Measurements from ENCODE around the gene FHAD1.

Gene FHAD1

DNA sequence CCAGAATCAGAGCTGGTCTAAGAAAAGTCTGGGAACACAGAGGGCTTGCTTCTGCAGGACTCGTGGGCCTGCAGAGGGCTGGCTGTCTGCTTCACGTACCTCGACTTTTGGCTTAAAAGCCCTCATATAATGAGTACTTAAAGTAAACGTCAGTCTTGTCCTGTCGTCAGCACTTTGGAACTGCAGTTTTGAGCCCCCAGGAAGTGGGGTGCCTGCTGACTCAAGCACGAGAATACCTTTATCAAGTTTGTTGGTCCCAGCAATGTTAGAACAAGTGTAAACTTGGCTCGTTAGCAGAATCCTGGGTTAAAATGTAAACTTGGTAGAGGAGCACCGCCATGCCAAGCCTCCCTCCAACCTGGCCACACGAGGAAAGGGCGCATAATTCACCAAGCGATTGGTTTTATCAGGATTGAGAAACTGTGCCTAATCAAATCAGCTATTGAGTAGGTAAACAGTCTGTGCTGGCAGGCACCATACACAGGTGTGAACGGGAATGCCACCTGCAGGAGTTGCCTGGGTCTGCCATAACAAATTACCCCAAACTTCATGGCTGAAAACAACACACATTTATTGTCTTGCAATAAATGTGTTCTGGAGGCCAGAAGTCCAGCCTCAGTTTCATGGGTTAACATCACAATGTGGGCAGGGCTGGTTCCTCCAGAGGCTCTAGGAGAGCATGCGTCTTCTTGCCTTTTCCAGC is 45.0 kb upstream of the FHAD1 start:
- WGBS, 2 donors (ENCODE audit: extremely low coverage in 2 of 2, insufficient read length in 2 of 2, insufficient replicate concordance in 1 of 2), result no CpG with 5 or more reads among the region's 13 CpGs
- H2BK120ac ChIP-seq (ENCODE audit: low read depth, low read length), result no peak overlapping the region
- no peak overlapping the region for H3K27ac ChIP-seq (replicated peaks; ENCODE audit: low read length)
- H3K4me2 ChIP-seq (ENCODE audit: insufficient read depth, low read length, poor library complexity, severe bottlenecking), result no peak overlapping the region
- H3K18ac ChIP-seq (ENCODE audit: low read length), result no peak overlapping the region
- H2AFZ ChIP-seq (ENCODE audit: low read length), result no peak overlapping the region
- no peak overlapping the region for H3K14ac ChIP-seq (ENCODE audit: low read length)
- no peaks in the 10 kb centered on the region for H3K9me3 ChIP-seq (replicated peaks in 1 of 2; ENCODE audit: control insufficient read depth in 2 of 2, insufficient read depth in 1 of 2, low read depth in 1 of 2, low read length in 2 of 2)
- H2AK5ac ChIP-seq (ENCODE audit: low read depth, low read length), result no peak overlapping the region
- H3K4me3 ChIP-seq (ENCODE audit: low read length in 2 of 2), result no peak overlapping the region
- H3K36me3 ChIP-seq (replicated peaks in 1 of 2; ENCODE audit: control insufficient read depth in 2 of 2, insufficient read depth in 2 of 2, low read length in 2 of 2), result no peaks in the 10 kb centered on the region
- no peak overlapping the region for H2BK5ac ChIP-seq (ENCODE audit: low read length)
- no peak overlapping the region for H3K9ac ChIP-seq (ENCODE audit: low read depth, low read length, poor library complexity)
- no peak overlapping the region for H4K8ac ChIP-seq (ENCODE audit: low read depth, low read length)
- H3K27me3 ChIP-seq (ENCODE audit: control insufficient read depth in 3 of 3, insufficient read depth in 3 of 3, low read depth in 1 of 3, low read length in 3 of 3), result no peaks in the 10 kb centered on the region
- H3K79me1 ChIP-seq (ENCODE audit: low read depth, low read length), result no peaks in the 10 kb centered on the region
- DNase-seq (ENCODE audit: low spot score), result no peak
- no peak overlapping the region for H2BK15ac ChIP-seq (ENCODE audit: low read length)
- H4K91ac ChIP-seq (ENCODE audit: low read depth, low read length, poor library complexity), result no peak overlapping the region
- no peak overlapping the region for H3K4ac ChIP-seq (ENCODE audit: low read length)
- H3K23ac ChIP-seq (ENCODE audit: low read depth, low read length, poor library complexity), result no peak overlapping the region
- no peak overlapping the region for H2BK12ac ChIP-seq (ENCODE audit: low read length)
- H3K4me1 ChIP-seq (ENCODE audit: control insufficient read depth in 2 of 2, insufficient read depth in 1 of 2, low read depth in 1 of 2, low read length in 2 of 2), result peaks cover 16 to 31% of the 10 kb centered on the region in 2 donors

DNA sequence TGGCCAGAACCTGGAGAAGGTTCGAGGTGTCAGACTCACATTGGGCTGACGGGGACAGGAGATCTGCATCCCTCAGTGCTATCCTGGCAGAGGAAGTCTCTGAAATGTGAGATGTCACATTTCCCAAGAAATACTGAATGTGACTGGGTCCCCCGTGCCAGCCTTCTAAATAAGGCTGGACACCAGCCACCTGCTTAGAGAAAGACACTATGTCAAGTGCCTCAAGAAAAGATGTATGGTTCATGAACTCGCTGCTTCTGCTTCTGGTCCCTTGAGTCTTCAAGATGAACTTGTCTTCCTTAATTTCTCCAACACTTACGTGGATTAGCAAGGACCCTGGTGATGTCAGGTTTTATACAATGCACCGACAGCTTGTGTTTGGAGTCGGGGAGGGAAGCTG is 42.1 kb upstream of the FHAD1 start:
- H4K8ac ChIP-seq (ENCODE audit: low read depth, low read length), result no peak overlapping the region
- H3K9ac ChIP-seq (ENCODE audit: low read depth, low read length, poor library complexity), result no peak overlapping the region
- H3K27ac ChIP-seq (replicated peaks; ENCODE audit: low read length), result no peak overlapping the region
- H2BK120ac ChIP-seq (ENCODE audit: low read depth, low read length), result no peak overlapping the region
- H2BK15ac ChIP-seq (ENCODE audit: low read length), result peak overlapping the region; percentile 22
- no peak for DNase-seq (ENCODE audit: low spot score)
- no peak overlapping the region for H3K14ac ChIP-seq (ENCODE audit: low read length)
- H3K79me1 ChIP-seq (ENCODE audit: low read depth, low read length), result no peaks in the 10 kb centered on the region
- H3K18ac ChIP-seq (ENCODE audit: low read length), result no peak overlapping the region
- no peak overlapping the region for H4K91ac ChIP-seq (ENCODE audit: low read depth, low read length, poor library complexity)
- H3K27me3 ChIP-seq (ENCODE audit: control insufficient read depth in 3 of 3, insufficient read depth in 3 of 3, low read depth in 1 of 3, low read length in 3 of 3), result no peaks in the 10 kb centered on the region
- no peaks in the 10 kb centered on the region for H3K9me3 ChIP-seq (replicated peaks in 1 of 2; ENCODE audit: control insufficient read depth in 2 of 2, insufficient read depth in 1 of 2, low read depth in 1 of 2, low read length in 2 of 2)
- no peak overlapping the region for H2BK5ac ChIP-seq (ENCODE audit: low read length)
- no peak overlapping the region for H3K23ac ChIP-seq (ENCODE audit: low read depth, low read length, poor library complexity)
- H3K4me1 ChIP-seq (ENCODE audit: control insufficient read depth in 2 of 2, insufficient read depth in 1 of 2, low read depth in 1 of 2, low read length in 2 of 2), result peaks cover 17 to 35% of the 10 kb centered on the region in 2 donors
- no peak overlapping the region for H2BK12ac ChIP-seq (ENCODE audit: low read length)
- H3K4ac ChIP-seq (ENCODE audit: low read length), result no peak overlapping the region
- no CpG with 5 or more reads among the region's 7 CpGs for WGBS, 2 donors (ENCODE audit: extremely low coverage in 2 of 2, insufficient read length in 2 of 2, insufficient replicate concordance in 1 of 2)
- H2AK5ac ChIP-seq (ENCODE audit: low read depth, low read length), result no peak overlapping the region
- no peak overlapping the region for H3K4me3 ChIP-seq (ENCODE audit: low read length in 2 of 2)
- no peaks in the 10 kb centered on the region for H3K36me3 ChIP-seq (replicated peaks in 1 of 2; ENCODE audit: control insufficient read depth in 2 of 2, insufficient read depth in 2 of 2, low read length in 2 of 2)
- no peak overlapping the region for H3K4me2 ChIP-seq (ENCODE audit: insufficient read depth, low read length, poor library complexity, severe bottlenecking)
- no peak overlapping the region for H2AFZ ChIP-seq (ENCODE audit: low read length)

DNA sequence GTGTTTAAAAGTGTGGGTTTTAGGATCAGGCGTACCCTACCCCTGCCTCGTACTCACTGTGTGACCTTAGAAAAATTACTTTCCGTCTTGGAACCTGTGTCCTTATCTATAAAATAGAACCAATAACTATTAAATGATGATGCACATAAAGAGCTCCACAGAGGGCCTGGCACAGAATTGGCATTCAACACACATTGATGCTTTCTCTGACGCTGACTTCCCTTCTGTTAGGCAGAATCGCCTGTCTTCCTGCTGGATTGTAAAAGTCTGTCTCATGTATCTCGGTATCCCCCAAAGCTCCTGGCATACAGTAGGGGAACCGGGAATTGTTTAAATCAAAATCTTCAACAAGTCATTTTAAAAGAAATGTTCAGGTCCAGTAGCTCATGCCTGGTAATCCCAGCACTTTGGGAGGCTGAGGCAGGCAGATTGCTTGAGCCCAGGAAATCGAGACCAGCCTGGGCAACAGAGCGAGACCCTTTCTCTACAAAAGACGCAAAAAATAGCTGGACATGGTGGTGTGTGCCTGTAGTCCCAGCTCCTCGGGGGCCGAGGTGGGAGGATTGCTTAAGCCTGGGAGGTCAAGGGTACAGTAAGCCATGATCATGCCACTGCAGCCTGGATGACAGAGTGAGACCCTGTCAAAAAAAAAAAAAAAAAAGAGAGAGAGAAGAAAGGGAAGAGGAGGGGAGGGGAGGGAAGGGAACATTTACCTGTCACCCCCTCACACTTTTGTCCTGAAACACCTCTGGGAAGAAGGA is 41.3 kb upstream of the FHAD1 start:
- Histone ChIP-seq H3K23ac (ENCODE audit: low read depth, low read length, poor library complexity) (no peak overlapping the region), H4K8ac (ENCODE audit: low read depth, low read length) (no peak overlapping the region), H3K36me3 (replicated peaks in 1 of 2; ENCODE audit: control insufficient read depth in 2 of 2, insufficient read depth in 2 of 2, low read length in 2 of 2) (no peaks in the 10 kb centered on the region), H2BK15ac (ENCODE audit: low read length) (no peak overlapping the region), H3K9ac (ENCODE audit: low read depth, low read length, poor library complexity) (no peak overlapping the region), H2AK5ac (ENCODE audit: low read depth, low read length) (no peak overlapping the region), H3K18ac (ENCODE audit: low read length) (no peak overlapping the region), H3K79me1 (ENCODE audit: low read depth, low read length) (no peaks in the 10 kb centered on the region), H3K4ac (ENCODE audit: low read length) (no peak overlapping the region), H4K91ac (ENCODE audit: low read depth, low read length, poor library complexity) (no peak overlapping the region), H3K4me1 (ENCODE audit: control insufficient read depth in 2 of 2, insufficient read depth in 1 of 2, low read depth in 1 of 2, low read length in 2 of 2) (peaks cover 17 to 31% of the 10 kb centered on the region in 2 donors), H3K27me3 (ENCODE audit: control insufficient read depth in 3 of 3, insufficient read depth in 3 of 3, low read depth in 1 of 3, low read length in 3 of 3) (no peaks in the 10 kb centered on the region), H3K27ac (replicated peaks; ENCODE audit: low read length) (no peak overlapping the region), H3K4me2 (ENCODE audit: insufficient read depth, low read length, poor library complexity, severe bottlenecking) (no peak overlapping the region), H2BK12ac (ENCODE audit: low read length) (no peak overlapping the region), H3K9me3 (replicated peaks in 1 of 2; ENCODE audit: control insufficient read depth in 2 of 2, insufficient read depth in 1 of 2, low read depth in 1 of 2, low read length in 2 of 2) (no peaks in the 10 kb centered on the region), H3K4me3 (ENCODE audit: low read length in 2 of 2) (no peak overlapping the region), H2AFZ (ENCODE audit: low read length) (no peak overlapping the region), H2BK5ac (ENCODE audit: low read length) (peak overlapping the region; percentile 40), H3K14ac (ENCODE audit: low read length) (no peak overlapping the region), H2BK120ac (ENCODE audit: low read depth, low read length) (no peak overlapping the region)
- DNase-seq (ENCODE audit: low spot score), result no peak
- no CpG with 5 or more reads among the region's 12 CpGs for whole genome bisulfite sequencing, 2 donors (ENCODE audit: extremely low coverage in 2 of 2, insufficient read length in 2 of 2, insufficient replicate concordance in 1 of 2)

GRCh38 chr1:15206418-15207030 is 40.5 kb upstream of the FHAD1 start:
- no CpG with 5 or more reads among the region's 8 CpGs for WGBS, 2 donors (ENCODE audit: extremely low coverage in 2 of 2, insufficient read length in 2 of 2, insufficient replicate concordance in 1 of 2)
- Histone ChIP-seq H3K79me1 (ENCODE audit: low read depth, low read length) (no peaks in the 10 kb centered on the region), H3K4me3 (ENCODE audit: low read length in 2 of 2) (peak overlapping the region; percentile 19 to 31), H3K4me1 (ENCODE audit: control insufficient read depth in 2 of 2, insufficient read depth in 1 of 2, low read depth in 1 of 2, low read length in 2 of 2) (peaks cover 17 to 27% of the 10 kb centered on the region in 2 donors), H2BK12ac (ENCODE audit: low read length) (no peak overlapping the region), H3K9me3 (replicated peaks in 1 of 2; ENCODE audit: control insufficient read depth in 2 of 2, insufficient read depth in 1 of 2, low read depth in 1 of 2, low read length in 2 of 2) (no peaks in the 10 kb centered on the region), H4K91ac (ENCODE audit: low read depth, low read length, poor library complexity) (no peak overlapping the region), H3K18ac (ENCODE audit: low read length) (peak overlapping the region; percentile 85), H4K8ac (ENCODE audit: low read depth, low read length) (no peak overlapping the region), H2BK15ac (ENCODE audit: low read length) (no peak overlapping the region), H3K23ac (ENCODE audit: low read depth, low read length, poor library complexity) (no peak overlapping the region), H3K27me3 (ENCODE audit: control insufficient read depth in 3 of 3, insufficient read depth in 3 of 3, low read depth in 1 of 3, low read length in 3 of 3) (no peaks in the 10 kb centered on the region), H3K27ac (replicated peaks; ENCODE audit: low read length) (peak overlapping the region; percentile 31), H2AK5ac (ENCODE audit: low read depth, low read length) (no peak overlapping the region), H3K36me3 (replicated peaks in 1 of 2; ENCODE audit: control insufficient read depth in 2 of 2, insufficient read depth in 2 of 2, low read length in 2 of 2) (no peaks in the 10 kb centered on the region), H3K4ac (ENCODE audit: low read length) (no peak overlapping the region), H3K4me2 (ENCODE audit: insufficient read depth, low read length, poor library complexity, severe bottlenecking) (peak overlapping the region; percentile 51), H2AFZ (ENCODE audit: low read length) (peak overlapping the region; percentile 71), H2BK5ac (ENCODE audit: low read length) (peak overlapping the region; percentile 40), H2BK120ac (ENCODE audit: low read depth, low read length) (no peak overlapping the region), H3K14ac (ENCODE audit: low read length) (no peak overlapping the region), H3K9ac (ENCODE audit: low read depth, low read length, poor library complexity) (no peak overlapping the region)
- DNase-seq (ENCODE audit: low spot score), result no peak
